Hepatocyte (in vitro differentiated cells): ENCODE data around the gene ARL17B. TPM values are rescaled to one million over a fixed set of nuclear protein-coding genes. Genes with fewer than 3 reads are reported as not detected.
"Not testable (repeated sequence)": the region's sequence is repeated elsewhere in the genome, so short reads cannot be mapped to it uniquely, and the experiment has no call there.

Experiments
- DNase-seq: peaks from one replicate; pipeline ENCODE4 v3.0.0-alpha.2; 2016; ENCODE audit warnings: low spot score
- H2AFZ ChIP-seq: fragments of 200-600 bp; sonication (generic); 2 replicates; pipeline ENCODE4 v1.6.0; 2016; ENCODE audit warnings: antibody characterized with exemption, mild to moderate bottlenecking
- H3K27ac ChIP-seq: fragments of 200-600 bp; sonication (generic); 2 replicates; pipeline ENCODE4 v1.5.1; 2016; ENCODE audit warnings: mild to moderate bottlenecking
- H3K27me3 ChIP-seq: fragments of 200-600 bp; sonication (generic); 2 replicates; pipeline ENCODE4 v1.6.1; 2016
- H3K36me3 ChIP-seq: fragments of 200-600 bp; sonication (generic); replicated peaks from 2 replicates; pipeline ENCODE4 v1.5.1; 2016; ENCODE audit warnings: low read depth; ENCODE audit not compliant: insufficient read depth
- H3K4me1 ChIP-seq: fragments of 200-600 bp; sonication (generic); 2 replicates; pipeline ENCODE4 v1.5.1; 2016; ENCODE audit warnings: mild to moderate bottlenecking, moderate library complexity; ENCODE audit not compliant: insufficient read depth
- H3K4me2 ChIP-seq: fragments of 200-600 bp; sonication (generic); 2 replicates; pipeline ENCODE4 v1.6.0; 2016
- H3K4me3 ChIP-seq: fragments of 200-600 bp; sonication (generic); 2 replicates; pipeline ENCODE4 v1.5.1; 2016; ENCODE audit warnings: mild to moderate bottlenecking
- H3K79me2 ChIP-seq: fragments of 200-600 bp; sonication (generic); 2 replicates; pipeline ENCODE4 v1.6.0; 2017; ENCODE audit warnings: mild to moderate bottlenecking
- H3K9me2 ChIP-seq: fragments of 200-600 bp; sonication (generic); replicated peaks from 2 replicates; pipeline ENCODE4 v1.6.0; 2017; ENCODE audit warnings: mild to moderate bottlenecking; ENCODE audit not compliant: insufficient read depth
- H3K9me3 ChIP-seq: fragments of 200-600 bp; sonication (generic); 2 replicates; pipeline ENCODE4 v1.5.1; 2016; ENCODE audit warnings: low read depth, mild to moderate bottlenecking
- H4K20me1 ChIP-seq: fragments of 200-600 bp; sonication (generic); 2 replicates; pipeline ENCODE4 v1.6.0; 2016; ENCODE audit warnings: mild to moderate bottlenecking; ENCODE audit not compliant: insufficient read depth, poor library complexity, severe bottlenecking
- WGBS: methylation state at CpG from one replicate; pipeline ENCODE4 v1.1.6; 2016; ENCODE audit warnings: low lambda C conversion rate; ENCODE audit errors: missing lambda C conversion rate; 5-methylcytosine and 5-hydroxymethylcytosine counted together
- polyA plus RNA-seq: library from polyadenylated mRNA; unstranded; fragments of >200 nt; fragmentation: Nextera tagmentation; extraction: Ambion mirVana; gene quantifications from 2 replicates; pipeline ENCODE4 v1.2.1, GENCODE V29; 2016
- total RNA-seq: library from RNA; depleted of rRNA; stranded (reverse); fragments of >200 nt; gene quantifications from 2 replicates; pipeline ENCODE4 v1.2.3, GENCODE V29; 2014

The ARL17B gene
- total RNA-seq, result 9.0 and 20.5 TPM in 2 replicates
- polyA plus RNA-seq, result 8.7 and 11.4 TPM in 2 replicates

DNA sequence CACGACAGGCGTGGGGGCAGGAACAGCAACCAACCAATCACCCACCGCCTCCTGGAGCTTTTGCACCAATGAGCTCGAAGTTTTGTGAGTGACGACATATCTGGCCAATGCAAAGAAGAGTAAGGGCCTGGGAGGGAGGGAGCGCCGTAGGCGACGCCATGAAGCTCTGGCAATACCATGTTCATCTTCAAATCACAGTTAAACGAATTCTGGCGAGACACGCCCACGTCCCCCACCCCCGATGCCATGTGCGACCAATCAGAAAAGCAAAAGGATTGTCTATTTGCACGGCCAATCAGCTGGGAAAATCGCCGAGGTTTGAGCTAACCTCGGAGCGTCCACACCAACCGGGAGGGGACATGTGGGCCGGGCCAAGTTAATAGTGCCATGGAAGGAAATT, at the start of gene ARL17B:
Gene ARL17B, minus strand, starts transcription at position 12 of the 400 bp plus-strand sequence. CDS start 3,369 bp downstream, outside the sequence.
- not testable (repeated sequence) for H3K4me3 ChIP-seq, H3K9me2 ChIP-seq, H3K4me2 ChIP-seq, H4K20me1 ChIP-seq, DNase-seq, H2AFZ ChIP-seq, H3K9me3 ChIP-seq, H3K36me3 ChIP-seq, H3K4me1 ChIP-seq, H3K79me2 ChIP-seq, H3K27ac ChIP-seq, H3K27me3 ChIP-seq
- 0% methylated on average over 3 of the region's 22 CpGs for WGBS

DNA sequence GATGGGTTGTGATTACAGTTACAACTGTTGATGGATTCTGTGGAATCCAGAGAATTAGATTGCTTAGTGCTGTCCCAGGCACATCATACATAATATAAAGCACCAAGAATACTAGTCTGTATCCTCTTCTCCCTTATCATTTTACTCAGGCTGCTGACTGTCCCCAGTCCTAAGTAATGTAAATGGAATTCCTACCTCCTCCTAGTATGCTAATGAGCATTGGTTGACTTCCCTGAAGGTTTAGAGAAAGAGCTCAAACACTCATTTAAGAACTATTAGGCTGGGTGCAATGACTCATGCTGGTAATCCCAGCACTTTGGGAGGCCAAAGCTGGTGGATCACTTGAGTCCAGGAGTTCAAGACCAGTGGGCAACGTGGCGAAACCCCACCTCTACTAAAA, 48.3 kb upstream of the ARL17B start:
- H3K36me3 ChIP-seq, H4K20me1 ChIP-seq, H3K27ac ChIP-seq, H3K27me3 ChIP-seq, H3K79me2 ChIP-seq, H3K9me3 ChIP-seq, H3K4me1 ChIP-seq, H2AFZ ChIP-seq, H3K4me2 ChIP-seq, H3K4me3 ChIP-seq, DNase-seq, H3K9me2 ChIP-seq: not testable (repeated sequence)
- WGBS, result 70% methylated on average over 2 of the region's 2 CpGs

DNA sequence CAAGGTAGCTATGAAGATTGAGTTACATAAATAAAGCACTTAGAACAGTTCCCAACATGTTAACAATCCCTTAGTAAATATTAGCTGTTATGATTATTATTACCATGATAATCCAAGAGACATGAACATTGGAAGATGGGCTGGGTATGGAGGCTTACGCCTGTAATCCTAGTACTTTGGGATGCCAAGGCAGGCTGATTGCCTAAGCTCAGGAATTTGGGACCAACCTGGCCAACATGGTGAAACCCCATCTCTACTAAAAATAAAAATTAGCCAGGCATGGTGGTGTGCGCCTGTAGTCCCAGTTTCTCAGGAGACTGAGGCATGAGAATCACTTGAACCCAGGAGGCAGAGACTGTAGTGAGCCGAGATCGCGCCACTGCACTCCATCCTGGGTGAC, 45.6 kb upstream of the ARL17B start:
- not testable (repeated sequence) for H2AFZ ChIP-seq, H3K36me3 ChIP-seq, H3K4me2 ChIP-seq, H3K79me2 ChIP-seq, H3K9me2 ChIP-seq, H3K27me3 ChIP-seq, H3K27ac ChIP-seq, H3K4me3 ChIP-seq, H4K20me1 ChIP-seq, H3K9me3 ChIP-seq, DNase-seq, H3K4me1 ChIP-seq
- WGBS, result no CpG with 5 or more reads among the region's 5 CpGs

DNA sequence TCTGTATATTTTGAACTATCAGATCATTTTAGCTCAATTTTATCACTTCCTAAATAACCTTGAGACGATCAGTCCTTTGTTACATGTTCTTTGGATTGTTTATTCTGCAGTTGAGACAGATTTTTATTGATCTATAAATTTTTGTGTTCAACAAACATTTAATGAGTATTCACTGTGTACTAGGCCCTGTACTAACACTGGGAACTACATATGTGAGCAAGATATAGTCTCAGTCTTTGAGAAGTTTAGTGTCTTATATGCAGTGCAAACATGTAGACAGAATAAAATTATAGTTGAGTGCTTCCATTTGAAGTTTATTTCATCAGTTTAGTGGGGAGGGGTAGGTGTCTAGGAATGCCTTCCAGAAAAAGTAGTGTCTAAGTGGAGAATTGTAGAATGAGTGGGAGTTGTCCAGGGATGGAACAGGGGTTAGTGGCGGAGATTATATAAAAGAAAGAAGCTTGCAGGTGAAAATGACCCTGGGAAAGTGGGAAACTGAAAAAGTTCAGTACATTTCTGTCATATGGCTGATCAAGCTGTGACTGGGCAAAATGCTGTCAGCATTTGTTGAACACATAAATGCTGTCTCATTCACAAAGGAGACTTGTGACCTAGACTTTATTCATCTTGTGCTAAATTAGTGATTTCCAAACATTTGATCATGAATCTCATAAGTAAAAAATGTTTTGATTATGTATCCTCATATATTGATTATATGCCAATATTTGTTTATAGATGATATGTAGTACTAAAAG, 39.6 kb upstream of the ARL17B start:
- H3K27me3 ChIP-seq, H3K27ac ChIP-seq, H2AFZ ChIP-seq, H3K4me2 ChIP-seq, H3K9me2 ChIP-seq, DNase-seq, H4K20me1 ChIP-seq, H3K36me3 ChIP-seq, H3K4me3 ChIP-seq, H3K79me2 ChIP-seq, H3K4me1 ChIP-seq, H3K9me3 ChIP-seq: not testable (repeated sequence)
- WGBS, result no CpG with 5 or more reads among the region's 2 CpGs

DNA sequence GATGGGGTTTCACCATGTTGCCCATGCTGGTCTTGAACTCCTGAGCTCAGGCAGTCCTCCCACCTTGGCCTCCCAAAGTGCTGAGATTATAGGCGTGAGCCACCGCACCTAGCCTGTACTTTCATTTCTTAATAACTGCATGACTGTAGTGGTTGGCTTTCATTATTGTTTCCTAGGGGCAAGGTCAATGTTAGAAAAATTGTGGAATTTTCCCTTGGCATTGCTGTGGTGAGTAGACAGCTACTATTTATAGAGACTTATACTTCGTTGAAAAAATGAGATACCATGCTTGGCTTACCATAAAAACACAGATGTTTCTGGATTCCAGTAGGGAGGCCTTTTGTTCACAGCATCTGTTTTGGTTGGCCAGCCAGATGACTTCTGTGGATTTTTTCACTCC, 39.0 kb upstream of the ARL17B start:
- not testable (repeated sequence) for H3K4me3 ChIP-seq, H3K27ac ChIP-seq, H3K27me3 ChIP-seq, H3K36me3 ChIP-seq, H3K79me2 ChIP-seq, H3K4me1 ChIP-seq, H4K20me1 ChIP-seq, H2AFZ ChIP-seq, H3K9me3 ChIP-seq, DNase-seq, H3K4me2 ChIP-seq, H3K9me2 ChIP-seq
- 50% methylated on average over 1 of the region's 3 CpGs for WGBS

DNA sequence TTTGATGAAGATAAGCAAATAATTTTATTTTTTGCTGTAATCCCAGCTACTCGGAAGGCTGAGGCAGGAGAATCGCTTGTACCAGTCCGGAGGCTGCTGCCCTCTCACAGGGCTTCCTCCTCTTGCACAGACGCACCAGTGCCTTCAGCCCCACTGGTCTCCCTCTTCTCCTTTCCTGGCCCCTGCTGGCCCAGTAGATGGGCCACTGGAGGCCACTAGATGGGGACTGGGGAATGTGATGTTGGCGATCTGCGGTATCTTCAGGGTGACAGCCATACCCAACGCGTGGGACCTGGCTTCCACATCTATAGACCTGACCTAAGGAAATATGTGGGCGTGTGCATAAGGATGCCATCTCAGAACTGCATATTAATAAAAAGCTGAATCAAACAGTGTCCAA, 38.4 kb upstream of the ARL17B start:
- not testable (repeated sequence) for DNase-seq, H3K27me3 ChIP-seq, H3K9me3 ChIP-seq, H3K79me2 ChIP-seq, H2AFZ ChIP-seq, H3K4me3 ChIP-seq, H3K4me1 ChIP-seq, H4K20me1 ChIP-seq, H3K9me2 ChIP-seq, H3K36me3 ChIP-seq, H3K4me2 ChIP-seq, H3K27ac ChIP-seq
- WGBS, result 100% methylated on average over 4 of the region's 9 CpGs

DNA sequence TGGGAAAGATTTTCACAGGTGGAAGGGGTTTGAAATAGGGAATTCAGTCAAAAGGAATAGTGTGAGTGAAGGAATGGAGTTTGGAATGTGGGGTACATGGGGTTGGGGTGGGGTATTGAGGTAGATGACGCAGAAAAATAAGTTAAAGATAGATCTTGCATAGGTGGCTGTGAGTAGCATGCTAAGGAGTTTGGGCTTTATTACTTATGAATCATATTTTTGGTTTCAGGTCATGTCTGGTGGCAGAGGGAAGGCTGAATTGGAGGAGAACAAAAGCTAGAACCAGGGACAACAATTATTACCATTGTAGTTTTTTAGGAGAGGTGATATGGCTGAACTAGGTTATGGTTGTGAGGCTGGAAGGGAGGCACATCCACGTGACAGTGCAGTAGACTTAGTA, 34.7 kb upstream of the ARL17B start:
- not testable (repeated sequence) for H3K36me3 ChIP-seq, H3K27me3 ChIP-seq, H3K9me3 ChIP-seq, H3K9me2 ChIP-seq, H3K4me3 ChIP-seq, H3K79me2 ChIP-seq, H3K4me1 ChIP-seq, H4K20me1 ChIP-seq, H2AFZ ChIP-seq, H3K27ac ChIP-seq, DNase-seq, H3K4me2 ChIP-seq
- WGBS, result no CpG with 5 or more reads among the region's 2 CpGs

DNA sequence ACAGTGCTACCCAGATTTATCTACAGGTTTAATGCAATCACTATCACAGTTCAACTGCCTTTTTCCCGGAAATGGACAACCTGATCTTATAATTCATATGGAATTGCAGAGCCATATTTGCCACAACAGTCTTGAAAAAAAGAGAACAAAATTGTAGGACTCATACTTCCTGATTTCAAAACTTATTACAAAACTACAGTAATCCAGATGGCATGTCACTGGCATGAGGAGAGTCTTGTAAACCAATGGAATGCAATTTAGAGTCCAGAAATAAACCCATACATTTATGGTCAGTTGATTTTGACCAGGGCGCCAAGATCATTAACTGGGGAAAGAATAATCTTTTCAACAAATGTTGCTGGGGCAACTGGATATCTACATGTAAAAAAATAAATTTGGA, 32.1 kb upstream of the ARL17B start:
- H4K20me1 ChIP-seq, H3K4me3 ChIP-seq, H3K9me3 ChIP-seq, H3K9me2 ChIP-seq, H3K27me3 ChIP-seq, H3K36me3 ChIP-seq, DNase-seq, H3K4me1 ChIP-seq, H2AFZ ChIP-seq, H3K4me2 ChIP-seq, H3K27ac ChIP-seq, H3K79me2 ChIP-seq: not testable (repeated sequence)
- WGBS, result no CpG with 5 or more reads among the region's 2 CpGs

DNA sequence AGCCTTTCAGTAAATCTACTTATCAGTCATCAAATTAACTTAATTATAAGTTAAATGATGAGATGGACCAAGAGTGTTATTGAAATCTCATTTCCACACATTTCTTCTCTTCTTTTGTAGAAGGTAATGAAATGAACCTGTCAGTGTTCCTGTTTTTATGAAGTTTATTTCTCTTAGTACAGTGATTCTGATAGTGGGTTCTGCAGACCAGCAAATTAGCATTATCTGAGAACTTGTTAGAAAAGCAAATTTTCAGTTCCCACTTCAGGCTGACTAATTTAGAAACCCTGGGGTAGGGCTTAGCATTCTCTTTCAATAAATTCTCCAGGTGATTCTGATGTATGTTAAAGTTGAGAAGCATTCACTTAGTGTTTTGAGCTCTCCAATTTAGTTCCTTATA, 23.9 kb upstream of the ARL17B start:
- H3K36me3 ChIP-seq, H4K20me1 ChIP-seq, H3K27me3 ChIP-seq, H2AFZ ChIP-seq, H3K9me3 ChIP-seq, H3K9me2 ChIP-seq, DNase-seq, H3K4me1 ChIP-seq, H3K27ac ChIP-seq, H3K4me3 ChIP-seq, H3K4me2 ChIP-seq, H3K79me2 ChIP-seq: not testable (repeated sequence)
